ENCODE measurements around the gene ABCF3. TPM values are rescaled to one million over a fixed set of nuclear protein-coding genes. Genes with fewer than 3 reads are reported as not detected.

Gene ABCF3, protein sequence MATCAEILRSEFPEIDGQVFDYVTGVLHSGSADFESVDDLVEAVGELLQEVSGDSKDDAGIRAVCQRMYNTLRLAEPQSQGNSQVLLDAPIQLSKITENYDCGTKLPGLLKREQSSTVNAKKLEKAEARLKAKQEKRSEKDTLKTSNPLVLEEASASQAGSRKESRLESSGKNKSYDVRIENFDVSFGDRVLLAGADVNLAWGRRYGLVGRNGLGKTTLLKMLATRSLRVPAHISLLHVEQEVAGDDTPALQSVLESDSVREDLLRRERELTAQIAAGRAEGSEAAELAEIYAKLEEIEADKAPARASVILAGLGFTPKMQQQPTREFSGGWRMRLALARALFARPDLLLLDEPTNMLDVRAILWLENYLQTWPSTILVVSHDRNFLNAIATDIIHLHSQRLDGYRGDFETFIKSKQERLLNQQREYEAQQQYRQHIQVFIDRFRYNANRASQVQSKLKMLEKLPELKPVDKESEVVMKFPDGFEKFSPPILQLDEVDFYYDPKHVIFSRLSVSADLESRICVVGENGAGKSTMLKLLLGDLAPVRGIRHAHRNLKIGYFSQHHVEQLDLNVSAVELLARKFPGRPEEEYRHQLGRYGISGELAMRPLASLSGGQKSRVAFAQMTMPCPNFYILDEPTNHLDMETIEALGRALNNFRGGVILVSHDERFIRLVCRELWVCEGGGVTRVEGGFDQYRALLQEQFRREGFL
- total RNA-seq: 10 to 100 TPM; 11.8 to 73.0 (median 36.8) TPM

DNA sequence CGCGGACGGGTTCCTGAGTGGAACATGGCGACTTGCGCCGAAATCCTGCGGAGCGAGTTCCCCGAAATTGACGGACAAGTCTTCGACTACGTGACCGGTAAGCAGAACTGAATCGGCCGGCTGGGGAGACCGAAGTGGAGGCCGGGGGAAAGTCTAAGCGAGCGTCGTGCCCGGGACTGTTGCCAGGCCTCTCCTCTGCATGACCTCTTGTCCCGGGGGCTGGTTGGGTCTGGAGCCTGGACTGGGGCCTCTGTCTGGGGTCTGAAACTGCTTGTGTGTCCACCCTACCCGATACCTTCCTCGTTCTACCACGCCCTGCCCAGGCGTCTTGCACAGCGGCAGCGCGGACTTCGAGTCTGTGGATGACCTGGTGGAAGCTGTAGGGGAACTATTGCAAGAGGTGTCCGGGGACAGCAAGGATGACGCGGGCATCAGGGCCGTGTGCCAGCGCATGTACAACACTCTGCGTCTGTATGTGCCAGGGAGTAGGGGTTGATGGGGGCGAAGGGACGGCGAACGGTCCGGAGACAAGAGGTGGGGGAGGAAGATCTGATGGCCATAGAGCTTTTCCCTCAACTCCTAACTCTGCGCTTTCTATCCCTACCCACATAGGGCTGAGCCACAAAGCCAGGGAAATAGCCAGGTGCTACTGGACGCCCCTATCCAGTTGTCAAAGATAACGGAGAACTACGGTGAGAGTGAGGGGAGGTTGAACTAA is at the start of gene ABCF3:
TSS of gene ABCF3 (plus strand) at position 16 of the 718 bp plus-strand sequence. CDS start at position 25, 9 bp downstream.
- Histone ChIP-seq H3K9me3 (no peaks in the 10 kb centered on the region), H3K36me3 (no peaks in the 10 kb centered on the region), H3K4me1 (peaks cover 0 to 16% of the 10 kb centered on the region in 2 donors), H3K27me3 (no peaks in the 10 kb centered on the region), H3K27ac (peak within 1 kb of the TSS; percentile 80), H3K4me3 (peak within 1 kb of the TSS; percentile 69 to 91)
- TF ChIP-seq, protein P1, sequence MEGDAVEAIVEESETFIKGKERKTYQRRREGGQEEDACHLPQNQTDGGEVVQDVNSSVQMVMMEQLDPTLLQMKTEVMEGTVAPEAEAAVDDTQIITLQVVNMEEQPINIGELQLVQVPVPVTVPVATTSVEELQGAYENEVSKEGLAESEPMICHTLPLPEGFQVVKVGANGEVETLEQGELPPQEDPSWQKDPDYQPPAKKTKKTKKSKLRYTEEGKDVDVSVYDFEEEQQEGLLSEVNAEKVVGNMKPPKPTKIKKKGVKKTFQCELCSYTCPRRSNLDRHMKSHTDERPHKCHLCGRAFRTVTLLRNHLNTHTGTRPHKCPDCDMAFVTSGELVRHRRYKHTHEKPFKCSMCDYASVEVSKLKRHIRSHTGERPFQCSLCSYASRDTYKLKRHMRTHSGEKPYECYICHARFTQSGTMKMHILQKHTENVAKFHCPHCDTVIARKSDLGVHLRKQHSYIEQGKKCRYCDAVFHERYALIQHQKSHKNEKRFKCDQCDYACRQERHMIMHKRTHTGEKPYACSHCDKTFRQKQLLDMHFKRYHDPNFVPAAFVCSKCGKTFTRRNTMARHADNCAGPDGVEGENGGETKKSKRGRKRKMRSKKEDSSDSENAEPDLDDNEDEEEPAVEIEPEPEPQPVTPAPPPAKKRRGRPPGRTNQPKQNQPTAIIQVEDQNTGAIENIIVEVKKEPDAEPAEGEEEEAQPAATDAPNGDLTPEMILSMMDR (IDR thresholded peaks at IDR 0.05): peak in 1 of 4 experiments; percentile 2
- TF ChIP-seq POLR2A (IDR thresholded peaks at IDR 0.05): peak; percentile 52 to 79
- intact Hi-C loops (cut with DNase I; ENCODE audit: low total_unique reads): loop anchor here (10.0 kb wide), 1 partner anchor 128 kb away; the partner anchor contains the start of gene EIF4G1
- peak; percentile 43 to 49 for DNase-seq

DNA sequence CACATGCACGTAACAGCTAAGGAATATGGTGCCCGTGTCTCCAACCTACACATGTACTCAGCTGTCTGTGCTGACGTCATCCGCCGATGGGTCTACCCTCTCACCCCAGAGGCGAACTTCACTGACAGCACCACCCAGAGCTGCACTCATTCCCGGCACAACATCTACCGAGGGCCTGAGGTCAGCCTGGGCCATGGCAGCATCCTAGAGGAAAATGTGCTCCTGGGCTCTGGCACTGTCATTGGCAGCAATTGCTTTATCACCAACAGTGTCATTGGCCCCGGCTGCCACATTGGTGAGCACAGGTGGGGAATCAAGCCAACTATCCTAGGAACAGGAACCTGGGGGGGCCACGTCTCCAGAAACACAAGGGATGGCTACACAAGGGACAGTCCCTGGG is 45.6 kb upstream of the ABCF3 start:
- TF ChIP-seq, protein P1 (IDR thresholded peaks at IDR 0.05): no peak
- no peak for TF ChIP-seq POLR2A (IDR thresholded peaks at IDR 0.05)
- H3K36me3 ChIP-seq: no peaks in the 10 kb centered on the region
- intact Hi-C loops (cut with DNase I; ENCODE audit: low total_unique reads): no loop called here
- no peak overlapping the region for H3K4me3 ChIP-seq
- no peaks in the 10 kb centered on the region for H3K9me3 ChIP-seq
- no peaks in the 10 kb centered on the region for H3K27me3 ChIP-seq
- H3K4me1 ChIP-seq: no peaks in the 10 kb centered on the region
- no peak for DNase-seq
- H3K27ac ChIP-seq: no peak overlapping the region

DNA sequence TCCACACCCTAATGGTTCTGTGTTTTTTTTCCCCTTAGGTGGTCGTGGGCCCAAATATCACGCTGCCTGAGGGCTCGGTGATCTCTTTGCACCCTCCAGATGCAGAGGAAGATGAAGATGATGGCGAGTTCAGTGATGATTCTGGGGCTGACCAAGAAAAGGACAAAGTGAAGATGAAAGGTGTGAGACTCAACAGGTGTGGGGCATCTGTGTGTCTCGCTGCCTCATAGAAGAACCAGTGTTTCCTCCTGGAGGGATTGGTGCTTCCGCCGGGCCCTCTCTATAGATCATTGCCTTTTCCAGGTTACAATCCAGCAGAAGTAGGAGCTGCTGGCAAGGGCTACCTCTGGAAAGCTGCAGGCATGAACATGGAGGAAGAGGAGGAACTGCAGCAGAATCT is 43.8 kb upstream of the ABCF3 start:
- no peak overlapping the region for H3K27ac ChIP-seq
- no peak for DNase-seq

DNA sequence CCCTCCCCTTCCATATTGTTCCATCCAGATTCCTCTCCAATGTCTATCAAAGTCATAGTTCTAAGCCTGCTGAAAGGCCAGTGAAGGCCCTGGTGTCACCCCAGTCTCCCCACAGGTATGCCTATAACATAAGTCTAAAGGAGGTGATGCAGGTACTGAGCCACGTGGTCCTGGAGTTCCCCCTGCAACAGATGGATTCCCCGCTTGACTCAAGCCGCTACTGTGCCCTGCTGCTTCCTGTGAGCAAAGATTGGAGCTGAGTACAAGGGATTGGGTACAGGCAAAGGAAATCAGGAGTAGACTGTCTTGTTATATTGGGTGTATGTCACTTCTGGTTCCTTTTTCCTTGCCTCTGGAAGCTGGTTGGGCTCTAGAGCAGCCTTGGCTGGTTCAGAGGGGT is 42.7 kb upstream of the ABCF3 start:
- DNase-seq: no peak
- Histone ChIP-seq H3K4me1 (no peaks in the 10 kb centered on the region), H3K27ac (no peak overlapping the region), H3K4me3 (no peak overlapping the region), H3K9me3 (no peaks in the 10 kb centered on the region), H3K36me3 (no peaks in the 10 kb centered on the region), H3K27me3 (no peaks in the 10 kb centered on the region)
- intact Hi-C loops (cut with DNase I; ENCODE audit: low total_unique reads): no loop called here
- TF ChIP-seq, protein P1 (IDR thresholded peaks at IDR 0.05): no peak
- TF ChIP-seq POLR2A (IDR thresholded peaks at IDR 0.05): no peak

More for the DNA sequence above, 43.8 kb upstream of the ABCF3 start:
- TF ChIP-seq, protein P1 (IDR thresholded peaks at IDR 0.05): no peak
- no peak for TF ChIP-seq POLR2A (IDR thresholded peaks at IDR 0.05)
- H3K27me3 ChIP-seq: no peaks in the 10 kb centered on the region
- no peaks in the 10 kb centered on the region for H3K4me1 ChIP-seq
- no peaks in the 10 kb centered on the region for H3K36me3 ChIP-seq
- H3K4me3 ChIP-seq: no peak overlapping the region
- intact Hi-C loops (cut with DNase I; ENCODE audit: low total_unique reads): no loop called here
- H3K9me3 ChIP-seq: no peaks in the 10 kb centered on the region
